ENCODE data around the gene TMEM187.

DNA sequence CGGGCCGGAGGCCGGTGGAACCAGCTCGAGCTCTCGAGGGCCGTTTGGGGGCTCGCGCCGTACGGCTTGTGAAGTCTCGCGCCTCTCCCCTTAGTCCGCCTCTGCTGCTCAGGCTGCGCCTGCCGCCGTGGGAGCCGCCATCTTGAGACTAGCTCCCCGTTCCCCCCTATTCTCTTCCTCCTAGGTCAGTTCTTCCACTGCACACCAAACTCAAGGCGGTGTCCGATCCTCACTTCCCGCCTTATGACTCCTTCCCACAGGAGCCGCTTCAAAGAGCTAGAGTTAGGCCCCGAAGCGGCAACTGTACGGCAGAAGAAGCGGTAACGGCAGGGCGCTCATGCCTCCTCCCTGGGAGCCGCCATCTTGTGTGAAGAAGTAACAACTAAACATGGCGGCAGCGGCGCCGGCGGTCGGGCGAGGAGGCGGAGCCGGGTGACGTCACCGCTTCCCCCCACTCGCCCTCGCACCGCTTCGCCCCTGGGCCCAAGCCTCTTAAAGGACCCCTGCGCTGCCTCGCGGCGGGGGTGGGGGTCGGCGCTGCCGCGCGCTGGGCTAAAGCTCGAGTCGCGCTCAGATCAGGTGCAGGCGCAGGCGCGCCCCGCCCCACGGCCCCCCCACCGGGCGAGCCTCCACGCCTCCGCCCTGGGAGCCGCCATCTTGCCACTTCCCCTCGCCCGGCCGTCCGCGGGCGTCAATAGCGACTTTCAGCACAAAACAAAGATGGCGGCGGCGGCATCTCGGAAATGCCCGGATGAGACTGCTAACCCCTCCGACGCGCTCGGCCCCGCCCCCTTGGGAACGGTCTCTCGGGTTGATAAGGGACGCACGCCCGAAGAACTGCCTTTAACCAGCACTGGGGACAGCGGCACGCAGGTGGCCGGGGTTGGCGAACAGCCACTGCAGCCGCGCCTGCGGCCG, 845 bp upstream of the TMEM187 start, which contains the start of gene HCFC1:
- TF ChIP-seq, protein P1, sequence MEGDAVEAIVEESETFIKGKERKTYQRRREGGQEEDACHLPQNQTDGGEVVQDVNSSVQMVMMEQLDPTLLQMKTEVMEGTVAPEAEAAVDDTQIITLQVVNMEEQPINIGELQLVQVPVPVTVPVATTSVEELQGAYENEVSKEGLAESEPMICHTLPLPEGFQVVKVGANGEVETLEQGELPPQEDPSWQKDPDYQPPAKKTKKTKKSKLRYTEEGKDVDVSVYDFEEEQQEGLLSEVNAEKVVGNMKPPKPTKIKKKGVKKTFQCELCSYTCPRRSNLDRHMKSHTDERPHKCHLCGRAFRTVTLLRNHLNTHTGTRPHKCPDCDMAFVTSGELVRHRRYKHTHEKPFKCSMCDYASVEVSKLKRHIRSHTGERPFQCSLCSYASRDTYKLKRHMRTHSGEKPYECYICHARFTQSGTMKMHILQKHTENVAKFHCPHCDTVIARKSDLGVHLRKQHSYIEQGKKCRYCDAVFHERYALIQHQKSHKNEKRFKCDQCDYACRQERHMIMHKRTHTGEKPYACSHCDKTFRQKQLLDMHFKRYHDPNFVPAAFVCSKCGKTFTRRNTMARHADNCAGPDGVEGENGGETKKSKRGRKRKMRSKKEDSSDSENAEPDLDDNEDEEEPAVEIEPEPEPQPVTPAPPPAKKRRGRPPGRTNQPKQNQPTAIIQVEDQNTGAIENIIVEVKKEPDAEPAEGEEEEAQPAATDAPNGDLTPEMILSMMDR (IDR thresholded peaks at IDR 0.05) = no peak
- TF ChIP-seq POLR2A (IDR thresholded peaks at IDR 0.05) = no peak
